ENCODE data around the gene MSANTD1. TPM values are rescaled to one million over a fixed set of nuclear protein-coding genes. Genes with fewer than 3 reads are reported as not detected.

The MSANTD1 gene
- polyA plus RNA-seq, 1 donor from 2014 or later: 12.7 TPM

DNA sequence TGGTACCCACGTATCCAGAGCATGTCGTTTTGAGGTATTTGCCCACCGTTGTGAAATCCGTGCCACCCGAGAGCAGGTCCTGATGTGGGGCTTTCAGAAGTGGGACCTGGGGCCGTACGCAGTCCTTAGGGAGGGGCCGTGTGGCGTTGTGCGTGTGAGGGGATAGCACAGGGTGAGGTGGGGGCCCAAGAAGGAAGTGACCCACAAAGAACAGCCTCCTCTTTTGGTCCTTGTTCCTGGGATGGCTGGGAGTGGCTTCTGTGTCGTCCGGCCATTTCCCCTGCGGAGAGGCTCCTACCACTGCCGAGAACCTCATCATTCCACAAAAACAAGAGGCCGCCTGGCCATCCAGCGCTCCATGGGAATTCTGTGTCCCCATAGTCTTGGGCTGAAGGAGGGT lies 17.0 kb upstream of the MSANTD1 start:
- Histone ChIP-seq H2AFZ (ENCODE audit: low read depth, low read length) (no peak overlapping the region), H4K20me1 (ENCODE audit: insufficient read depth) (no peaks in the 10 kb centered on the region), H3K9me3 (ENCODE audit: low read length) (no peaks in the 10 kb centered on the region), H3K4me3 (ENCODE audit: low read length) (no peak overlapping the region), H3K79me2 (replicated peaks; ENCODE audit: insufficient read depth, low read length) (no peaks in the 10 kb centered on the region), H3K36me3 (ENCODE audit: insufficient read depth, low read length) (peaks cover 11% of the 10 kb centered on the region), H3F3A (ENCODE audit: insufficient read depth, low read length, poor library complexity, severe bottlenecking) (no peaks in the 10 kb centered on the region), H3K9ac (ENCODE audit: low read length) (no peak overlapping the region), H3K9me2 (ENCODE audit: insufficient read depth, low read length) (no peaks in the 10 kb centered on the region), H3K4me2 (ENCODE audit: low read length) (no peak overlapping the region), H3K27me3 (ENCODE audit: insufficient read depth, low read depth, low read length) (no peaks in the 10 kb centered on the region), H3K27ac (ENCODE audit: low read length) (no peak overlapping the region)
- TF ChIP-seq TAF1 (IDR thresholded peaks at IDR 0.05; ENCODE audit: low read depth): no peak
- no peak for TF ChIP-seq EZH2 (IDR thresholded peaks at IDR 0.05; ENCODE audit: borderline replicate concordance, insufficient read depth, low read length, poor library complexity, severe bottlenecking)
- no peak for TF ChIP-seq EP300 (conservative IDR thresholded peaks at IDR 0.05; ENCODE audit: poor library complexity, severe bottlenecking)
- no peak for TF ChIP-seq RAD21 (conservative IDR thresholded peaks at IDR 0.05)
- TF ChIP-seq POLR2AphosphoS5 (IDR thresholded peaks at IDR 0.05): no peak
- TF ChIP-seq, protein P1, sequence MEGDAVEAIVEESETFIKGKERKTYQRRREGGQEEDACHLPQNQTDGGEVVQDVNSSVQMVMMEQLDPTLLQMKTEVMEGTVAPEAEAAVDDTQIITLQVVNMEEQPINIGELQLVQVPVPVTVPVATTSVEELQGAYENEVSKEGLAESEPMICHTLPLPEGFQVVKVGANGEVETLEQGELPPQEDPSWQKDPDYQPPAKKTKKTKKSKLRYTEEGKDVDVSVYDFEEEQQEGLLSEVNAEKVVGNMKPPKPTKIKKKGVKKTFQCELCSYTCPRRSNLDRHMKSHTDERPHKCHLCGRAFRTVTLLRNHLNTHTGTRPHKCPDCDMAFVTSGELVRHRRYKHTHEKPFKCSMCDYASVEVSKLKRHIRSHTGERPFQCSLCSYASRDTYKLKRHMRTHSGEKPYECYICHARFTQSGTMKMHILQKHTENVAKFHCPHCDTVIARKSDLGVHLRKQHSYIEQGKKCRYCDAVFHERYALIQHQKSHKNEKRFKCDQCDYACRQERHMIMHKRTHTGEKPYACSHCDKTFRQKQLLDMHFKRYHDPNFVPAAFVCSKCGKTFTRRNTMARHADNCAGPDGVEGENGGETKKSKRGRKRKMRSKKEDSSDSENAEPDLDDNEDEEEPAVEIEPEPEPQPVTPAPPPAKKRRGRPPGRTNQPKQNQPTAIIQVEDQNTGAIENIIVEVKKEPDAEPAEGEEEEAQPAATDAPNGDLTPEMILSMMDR (IDR thresholded peaks at IDR 0.05; ENCODE audit: poor library complexity, severe bottlenecking): no peak
- no peak for TF ChIP-seq SMC3 (conservative IDR thresholded peaks at IDR 0.05; ENCODE audit: poor library complexity)
- TF ChIP-seq MXI1 (conservative IDR thresholded peaks at IDR 0.05; ENCODE audit: poor library complexity, severe bottlenecking): no peak
- TF ChIP-seq, protein P2, sequence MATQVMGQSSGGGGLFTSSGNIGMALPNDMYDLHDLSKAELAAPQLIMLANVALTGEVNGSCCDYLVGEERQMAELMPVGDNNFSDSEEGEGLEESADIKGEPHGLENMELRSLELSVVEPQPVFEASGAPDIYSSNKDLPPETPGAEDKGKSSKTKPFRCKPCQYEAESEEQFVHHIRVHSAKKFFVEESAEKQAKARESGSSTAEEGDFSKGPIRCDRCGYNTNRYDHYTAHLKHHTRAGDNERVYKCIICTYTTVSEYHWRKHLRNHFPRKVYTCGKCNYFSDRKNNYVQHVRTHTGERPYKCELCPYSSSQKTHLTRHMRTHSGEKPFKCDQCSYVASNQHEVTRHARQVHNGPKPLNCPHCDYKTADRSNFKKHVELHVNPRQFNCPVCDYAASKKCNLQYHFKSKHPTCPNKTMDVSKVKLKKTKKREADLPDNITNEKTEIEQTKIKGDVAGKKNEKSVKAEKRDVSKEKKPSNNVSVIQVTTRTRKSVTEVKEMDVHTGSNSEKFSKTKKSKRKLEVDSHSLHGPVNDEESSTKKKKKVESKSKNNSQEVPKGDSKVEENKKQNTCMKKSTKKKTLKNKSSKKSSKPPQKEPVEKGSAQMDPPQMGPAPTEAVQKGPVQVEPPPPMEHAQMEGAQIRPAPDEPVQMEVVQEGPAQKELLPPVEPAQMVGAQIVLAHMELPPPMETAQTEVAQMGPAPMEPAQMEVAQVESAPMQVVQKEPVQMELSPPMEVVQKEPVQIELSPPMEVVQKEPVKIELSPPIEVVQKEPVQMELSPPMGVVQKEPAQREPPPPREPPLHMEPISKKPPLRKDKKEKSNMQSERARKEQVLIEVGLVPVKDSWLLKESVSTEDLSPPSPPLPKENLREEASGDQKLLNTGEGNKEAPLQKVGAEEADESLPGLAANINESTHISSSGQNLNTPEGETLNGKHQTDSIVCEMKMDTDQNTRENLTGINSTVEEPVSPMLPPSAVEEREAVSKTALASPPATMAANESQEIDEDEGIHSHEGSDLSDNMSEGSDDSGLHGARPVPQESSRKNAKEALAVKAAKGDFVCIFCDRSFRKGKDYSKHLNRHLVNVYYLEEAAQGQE (IDR thresholded peaks at IDR 0.05; ENCODE audit: borderline replicate concordance): no peak

DNA sequence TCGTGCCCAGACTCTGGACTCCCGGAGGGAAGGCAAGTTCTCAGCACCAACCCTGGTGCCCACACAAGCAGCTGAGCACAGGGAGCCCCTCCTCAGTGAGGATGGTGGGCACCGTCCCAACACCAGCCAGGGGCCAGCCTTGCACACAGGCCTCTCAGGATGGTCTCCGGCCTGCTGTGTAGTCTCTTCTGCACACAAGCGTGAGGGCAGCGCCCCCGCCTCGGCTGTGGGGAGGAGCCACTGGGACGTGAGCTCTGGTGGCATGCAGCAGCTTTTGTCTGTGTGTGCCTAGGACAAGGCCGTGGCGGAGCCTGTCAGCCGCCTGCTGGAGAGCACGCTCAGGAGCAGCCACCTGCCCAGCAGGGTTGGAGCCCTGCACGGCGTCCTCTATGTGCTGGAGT lies 16.1 kb upstream of the MSANTD1 start:
- Histone ChIP-seq H3K27ac (ENCODE audit: low read length) (no peak overlapping the region), H3K79me2 (replicated peaks; ENCODE audit: insufficient read depth, low read length) (no peaks in the 10 kb centered on the region), H3K9me2 (ENCODE audit: insufficient read depth, low read length) (no peaks in the 10 kb centered on the region), H3K9me3 (ENCODE audit: low read length) (no peaks in the 10 kb centered on the region), H3K9ac (ENCODE audit: low read length) (no peak overlapping the region), H3F3A (ENCODE audit: insufficient read depth, low read length, poor library complexity, severe bottlenecking) (no peaks in the 10 kb centered on the region), H3K4me2 (ENCODE audit: low read length) (no peak overlapping the region), H3K4me3 (ENCODE audit: low read length) (no peak overlapping the region), H4K20me1 (ENCODE audit: insufficient read depth) (no peaks in the 10 kb centered on the region), H3K27me3 (ENCODE audit: insufficient read depth, low read depth, low read length) (no peaks in the 10 kb centered on the region), H3K36me3 (ENCODE audit: insufficient read depth, low read length) (peaks cover 11% of the 10 kb centered on the region), H2AFZ (ENCODE audit: low read depth, low read length) (no peak overlapping the region)
- TF ChIP-seq SMC3 (conservative IDR thresholded peaks at IDR 0.05; ENCODE audit: poor library complexity) (no peak), RAD21 (conservative IDR thresholded peaks at IDR 0.05) (no peak), EP300 (conservative IDR thresholded peaks at IDR 0.05; ENCODE audit: poor library complexity, severe bottlenecking) (no peak), TAF1 (IDR thresholded peaks at IDR 0.05; ENCODE audit: low read depth) (no peak), EZH2 (IDR thresholded peaks at IDR 0.05; ENCODE audit: borderline replicate concordance, insufficient read depth, low read length, poor library complexity, severe bottlenecking) (no peak), MXI1 (conservative IDR thresholded peaks at IDR 0.05; ENCODE audit: poor library complexity, severe bottlenecking) (no peak), POLR2AphosphoS5 (IDR thresholded peaks at IDR 0.05) (no peak)
- TF ChIP-seq, protein P1 (IDR thresholded peaks at IDR 0.05; ENCODE audit: poor library complexity, severe bottlenecking): no peak
- TF ChIP-seq, protein P2 (IDR thresholded peaks at IDR 0.05; ENCODE audit: borderline replicate concordance): no peak

Data from neural cell (in vitro differentiated cells).